Breast epithelium (tissue), 3 donors: ENCODE measurements around the gene TNFRSF17.

Source experiments
- CTCF ChIP-seq, 3 donors: fragments of 450-650 bp; IDR thresholded peaks; one replicate each; pipeline ENCODE4 v1.5.1; 2016 to 2017; ENCODE audit warnings: antibody characterized with exemption in 3 of 3, mild to moderate bottlenecking in 3 of 3, moderate library complexity in 3 of 3
- POLR2A ChIP-seq: fragments of 450-650 bp; IDR thresholded peaks from one replicate; pipeline ENCODE4 v1.6.1; 2016; ENCODE audit warnings: antibody characterized with exemption, mild to moderate bottlenecking, moderate library complexity
- POLR2AphosphoS5 ChIP-seq, 3 donors: sonication (generic); formaldehyde crosslinking; IDR thresholded peaks; one replicate each; pipeline ENCODE4 v1.6.1; 2017; ENCODE audit warnings: antibody characterized with exemption in 3 of 3

GRCh38 chr16:11977376-11978041 is 12.5 kb downstream of the TNFRSF17 start:
- TF ChIP-seq POLR2AphosphoS5 (IDR thresholded peaks at IDR 0.05) (peak in 2 of 3 donors; percentile 25 to 59), POLR2A (no peak), CTCF (IDR thresholded peaks at IDR 0.05) (no peak)
